DOHH2 (cell line): ENCODE measurements around the gene OCA2.

ENCODE experiments used
- H3F3A ChIP-seq: fragments of 200-600 bp; sonication (generic), shearing (Covaris generic); 2 replicates; pipeline ENCODE4 v1.6.0; 2016; ENCODE audit warnings: antibody characterized with exemption, mild to moderate bottlenecking; ENCODE audit not compliant: control insufficient read depth, insufficient read depth
- H3K27ac ChIP-seq: fragments of 200-600 bp; sonication (generic); 2 replicates; pipeline ENCODE4 v1.5.1; 2014; ENCODE audit warnings: low read depth, mild to moderate bottlenecking, low read length, moderate library complexity
- H3K27me3 ChIP-seq: fragments of 200-600 bp; sonication (generic); 2 replicates; pipeline ENCODE4 v1.6.1; 2014; ENCODE audit warnings: mild to moderate bottlenecking, low read length, mixed read lengths; ENCODE audit not compliant: control insufficient read depth
- H3K36me3 ChIP-seq: fragments of 200-600 bp; sonication (generic); 2 replicates; pipeline ENCODE4 v1.6.1; 2014; ENCODE audit warnings: mild to moderate bottlenecking, low read length, moderate library complexity, mixed read lengths; ENCODE audit not compliant: control insufficient read depth
- H3K4me1 ChIP-seq: fragments of 200-600 bp; sonication (generic); 2 replicates; pipeline ENCODE4 v1.6.1; 2014; ENCODE audit warnings: mild to moderate bottlenecking, low read length, mixed read lengths; ENCODE audit not compliant: control insufficient read depth
- H3K4me2 ChIP-seq: fragments of 200-600 bp; sonication (generic); 2 replicates; pipeline ENCODE4 v1.6.0; 2014; ENCODE audit warnings: mild to moderate bottlenecking, low read length, moderate library complexity
- H3K4me3 ChIP-seq: fragments of 200-600 bp; sonication (generic); 2 replicates; pipeline ENCODE4 v1.5.1; 2014; ENCODE audit warnings: mild to moderate bottlenecking, low read length, mixed read lengths
- H3K79me2 ChIP-seq: fragments of 200-600 bp; sonication (generic); 2 replicates; pipeline ENCODE4 v1.6.1; 2014; ENCODE audit warnings: mild to moderate bottlenecking, low read length, mixed read lengths; ENCODE audit not compliant: control insufficient read depth
- H3K9me2 ChIP-seq: fragments of 200-600 bp; sonication (generic); replicated peaks from 2 replicates; pipeline ENCODE4 v1.6.1; 2014; ENCODE audit warnings: mild to moderate bottlenecking, low read length, mixed read lengths; ENCODE audit not compliant: control insufficient read depth
- H3K9me3 ChIP-seq: fragments of 200-600 bp; sonication (generic); 2 replicates; pipeline ENCODE4 v1.6.1; 2014; ENCODE audit warnings: antibody characterized with exemption, low read length, mixed read lengths; ENCODE audit not compliant: control insufficient read depth, insufficient read depth
- H4K20me1 ChIP-seq: fragments of 200-600 bp; sonication (generic); 2 replicates; pipeline ENCODE4 v1.6.0; 2014; ENCODE audit warnings: low read depth, mild to moderate bottlenecking, antibody characterized with exemption, low read length, moderate library complexity; ENCODE audit not compliant: control insufficient read depth, insufficient read depth
- EZH2phosphoT487 ChIP-seq: fragments of 200-600 bp; sonication (generic); IDR thresholded peaks from 2 replicates; pipeline ENCODE4 v1.6.1; 2017; ENCODE audit warnings: borderline replicate concordance, mild to moderate bottlenecking, antibody characterized with exemption, low read length, moderate library complexity, mixed read lengths
- TF ChIP-seq, protein P1 (sequence below): fragments of 200-600 bp; sonication (generic); IDR thresholded peaks from one replicate; pipeline ENCODE4 v1.5.1; 2014; ENCODE audit warnings: antibody characterized with exemption, mild to moderate bottlenecking, low read depth, low read length; ENCODE audit not compliant: poor library complexity, severe bottlenecking

Gene OCA2

DNA sequence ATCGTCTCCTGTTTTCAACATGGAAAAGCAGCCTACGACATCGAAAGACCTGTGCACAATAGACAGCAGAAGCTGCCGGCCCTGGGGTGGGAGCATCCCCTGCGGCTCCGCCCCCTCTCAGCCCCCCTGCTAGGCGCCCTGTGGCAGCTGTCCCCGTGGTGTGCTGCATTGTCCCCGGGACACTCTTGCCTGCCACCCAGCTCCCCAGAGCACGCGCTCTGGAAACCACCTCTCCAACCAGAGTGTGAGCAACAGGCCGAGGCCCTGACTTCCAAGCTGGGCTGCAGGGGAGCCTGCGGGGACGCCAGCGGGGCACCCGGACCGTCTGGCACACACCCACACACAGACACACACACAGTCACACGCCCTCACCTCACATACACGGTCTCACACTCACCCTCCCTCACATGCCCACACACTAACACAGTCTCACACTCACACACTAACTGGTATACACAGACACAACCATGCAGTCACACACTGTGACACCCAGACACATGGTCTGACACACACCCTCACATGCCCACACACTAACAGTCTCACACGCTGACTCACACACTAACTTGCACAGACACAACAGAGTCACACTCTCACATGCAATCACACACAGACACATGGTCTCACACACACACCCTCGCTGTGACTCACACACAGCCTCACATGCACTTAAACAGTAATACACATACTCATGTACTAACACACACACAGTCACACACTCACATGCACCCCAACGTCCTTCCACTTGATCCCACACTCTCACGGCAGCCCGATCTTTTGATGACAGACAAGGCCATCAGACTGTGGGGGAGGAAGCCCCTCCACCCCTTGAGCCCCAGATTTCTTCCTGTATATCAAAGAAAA, 94.7 kb downstream of the OCA2 start:
- no peak overlapping the region for H3K27ac ChIP-seq
- no peaks in the 10 kb centered on the region for H3K36me3 ChIP-seq
- H3K9me3 ChIP-seq = no peaks in the 10 kb centered on the region; the same call in 1 of the 2 replicates
- H3K4me1 ChIP-seq = no peaks in the 10 kb centered on the region
- H3K4me2 ChIP-seq = no peak overlapping the region
- H3F3A ChIP-seq = no peaks in the 10 kb centered on the region
- no peaks in the 10 kb centered on the region for H4K20me1 ChIP-seq
- H3K9me2 ChIP-seq = no peaks in the 10 kb centered on the region
- TF ChIP-seq, protein P1, sequence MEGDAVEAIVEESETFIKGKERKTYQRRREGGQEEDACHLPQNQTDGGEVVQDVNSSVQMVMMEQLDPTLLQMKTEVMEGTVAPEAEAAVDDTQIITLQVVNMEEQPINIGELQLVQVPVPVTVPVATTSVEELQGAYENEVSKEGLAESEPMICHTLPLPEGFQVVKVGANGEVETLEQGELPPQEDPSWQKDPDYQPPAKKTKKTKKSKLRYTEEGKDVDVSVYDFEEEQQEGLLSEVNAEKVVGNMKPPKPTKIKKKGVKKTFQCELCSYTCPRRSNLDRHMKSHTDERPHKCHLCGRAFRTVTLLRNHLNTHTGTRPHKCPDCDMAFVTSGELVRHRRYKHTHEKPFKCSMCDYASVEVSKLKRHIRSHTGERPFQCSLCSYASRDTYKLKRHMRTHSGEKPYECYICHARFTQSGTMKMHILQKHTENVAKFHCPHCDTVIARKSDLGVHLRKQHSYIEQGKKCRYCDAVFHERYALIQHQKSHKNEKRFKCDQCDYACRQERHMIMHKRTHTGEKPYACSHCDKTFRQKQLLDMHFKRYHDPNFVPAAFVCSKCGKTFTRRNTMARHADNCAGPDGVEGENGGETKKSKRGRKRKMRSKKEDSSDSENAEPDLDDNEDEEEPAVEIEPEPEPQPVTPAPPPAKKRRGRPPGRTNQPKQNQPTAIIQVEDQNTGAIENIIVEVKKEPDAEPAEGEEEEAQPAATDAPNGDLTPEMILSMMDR = no peak
- TF ChIP-seq EZH2phosphoT487 = no peak
- no peaks in the 10 kb centered on the region for H3K27me3 ChIP-seq
- H3K4me3 ChIP-seq = no peak overlapping the region
- H3K79me2 ChIP-seq = no peaks in the 10 kb centered on the region

DNA sequence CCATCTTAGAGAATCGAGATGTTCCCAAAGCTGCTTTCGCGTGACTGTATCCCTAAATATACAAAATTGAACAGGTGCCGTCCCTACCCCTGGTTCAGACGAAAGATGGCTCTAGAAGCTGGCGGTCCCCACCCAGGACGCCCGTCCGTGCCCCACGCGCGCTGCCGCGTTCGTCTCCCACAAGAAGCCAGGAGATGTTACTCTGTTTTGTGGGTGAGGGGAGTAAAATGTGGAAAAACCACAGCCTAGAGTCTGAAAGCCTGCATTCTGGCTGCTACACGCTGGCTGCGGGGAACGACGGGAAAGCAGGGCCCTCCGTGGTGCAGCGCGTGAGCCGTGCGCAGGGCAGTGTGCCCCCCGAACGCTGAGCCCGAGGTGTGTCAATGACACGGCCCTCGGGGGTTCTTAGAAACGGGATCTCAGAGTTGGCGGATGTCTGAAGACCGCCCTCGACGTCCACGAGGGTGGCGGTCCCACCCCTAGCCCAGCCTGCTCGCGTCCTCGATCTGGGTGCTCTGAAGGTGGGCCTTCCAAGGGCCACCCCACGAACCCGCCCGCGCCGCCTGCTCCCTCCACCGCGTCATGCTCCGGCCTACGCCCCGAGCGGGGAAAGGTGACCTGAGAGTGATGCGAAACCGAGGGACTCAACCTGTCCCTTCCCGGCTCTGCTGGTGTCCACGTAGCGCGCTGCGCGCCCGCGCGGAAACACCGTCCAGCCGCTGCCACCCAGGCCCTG, 95.6 kb downstream of the OCA2 start:
- TF ChIP-seq, protein P1 = no peak
- TF ChIP-seq EZH2phosphoT487 = no peak
- no peaks in the 10 kb centered on the region for H3K4me1 ChIP-seq
- H3K27me3 ChIP-seq = no peaks in the 10 kb centered on the region
- H3K27ac ChIP-seq = no peak overlapping the region
- H3K4me2 ChIP-seq = no peak overlapping the region
- no peaks in the 10 kb centered on the region for H4K20me1 ChIP-seq
- no peaks in the 10 kb centered on the region; the same call in 1 of the 2 replicates for H3K9me3 ChIP-seq
- H3K9me2 ChIP-seq = no peaks in the 10 kb centered on the region
- no peaks in the 10 kb centered on the region for H3K36me3 ChIP-seq
- H3K4me3 ChIP-seq = no peak overlapping the region
- no peaks in the 10 kb centered on the region for H3F3A ChIP-seq
- no peaks in the 10 kb centered on the region for H3K79me2 ChIP-seq

DNA sequence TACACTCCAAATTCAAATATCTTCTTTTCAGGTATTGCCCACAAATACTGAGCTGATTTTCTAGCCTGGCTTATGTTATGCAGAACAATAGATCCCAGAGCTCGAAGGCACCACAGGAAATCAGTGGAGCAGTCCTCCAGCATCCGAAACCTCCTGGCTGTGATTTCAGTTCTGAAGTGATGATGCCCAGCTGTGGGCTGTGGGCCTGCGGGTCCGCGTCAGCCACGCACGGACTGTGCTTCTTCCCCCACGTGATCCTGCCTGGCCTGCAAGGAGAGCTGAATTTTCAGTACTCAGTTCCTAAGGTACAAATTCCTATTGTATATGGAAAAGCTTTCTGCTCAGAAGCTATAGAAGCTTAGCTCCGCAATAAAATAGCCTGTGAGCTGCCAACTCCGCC, 96.2 kb downstream of the OCA2 start:
- no peaks in the 10 kb centered on the region for H3K4me1 ChIP-seq
- H3K79me2 ChIP-seq = no peaks in the 10 kb centered on the region
- H4K20me1 ChIP-seq = no peaks in the 10 kb centered on the region
- H3K27me3 ChIP-seq = no peaks in the 10 kb centered on the region
- no peak overlapping the region for H3K27ac ChIP-seq
- no peaks in the 10 kb centered on the region for H3K36me3 ChIP-seq
- no peak overlapping the region for H3K4me3 ChIP-seq
- no peak overlapping the region for H3K4me2 ChIP-seq
- TF ChIP-seq EZH2phosphoT487 = no peak
- TF ChIP-seq, protein P1 = no peak
- no peaks in the 10 kb centered on the region for H3F3A ChIP-seq
- H3K9me3 ChIP-seq = no peaks in the 10 kb centered on the region; the same call in 1 of the 2 replicates
- H3K9me2 ChIP-seq = no peaks in the 10 kb centered on the region
